Activated naive CD8-positive, alpha-beta T cell treated with anti-CD3 and anti-CD28 coated beads, Interleukin-2, amount 10 ng/mL, durations not matched to agents 7 days and 5 days (primary cell): ENCODE measurements around the gene WDFY4. TPM values are rescaled to one million over a fixed set of nuclear protein-coding genes. Genes with fewer than 3 reads are reported as not detected.

Experiments
- ATAC-seq: fragments of 150-1000 bp; cut with Tn5 transposase; one replicate; pipeline ENCODE4 v1.10.0; 2021; ENCODE audit warnings: low read depth, moderate library complexity
- POLR2A ChIA-PET: fragments of 350-600 bp; sonication (Branson Sonifier 250); formaldehyde crosslinking; loops from one replicate; lab custom pipeline; 2021; ENCODE audit warnings: antibody characterized with exemption; lab: Charles Lee
- DNase-seq: peaks from one replicate; pipeline ENCODE4 v3.0.0; 2021
- H3K27ac Mint-ChIP-seq: one replicate; pipeline ENCODE4 v1.8.0; 2022; ENCODE audit warnings: mild to moderate bottlenecking, mixed read lengths
- H3K27me3 Mint-ChIP-seq: one replicate; pipeline ENCODE4 v1.8.0; 2022; ENCODE audit warnings: mild to moderate bottlenecking, moderate library complexity, mixed read lengths
- H3K36me3 Mint-ChIP-seq: one replicate; pipeline ENCODE4 v1.8.0; 2021; ENCODE audit warnings: mild to moderate bottlenecking, mixed read lengths
- H3K4me1 Mint-ChIP-seq: one replicate; pipeline ENCODE4 v1.8.0; 2021; ENCODE audit warnings: mixed read lengths
- H3K4me3 Mint-ChIP-seq: one replicate; pipeline ENCODE4 v1.8.0; 2022; ENCODE audit warnings: mild to moderate bottlenecking, moderate library complexity, mixed read lengths
- H3K9me3 Mint-ChIP-seq: one replicate; pipeline ENCODE4 v1.8.0; 2021; ENCODE audit warnings: mixed read lengths
- total RNA-seq, 2 experiments: library from RNA; stranded (reverse); gene quantifications; one replicate each; pipeline ENCODE4 v1.2.3, GENCODE V29; 2021

The WDFY4 gene
- total RNA-seq, 2 experiments from 2014 or later: 1.5 to 2.4 TPM

- no peaks in the 10 kb centered on the region for H3K36me3 Mint-ChIP-seq
- H3K4me1 Mint-ChIP-seq: peaks cover 6% of the 10 kb centered on the region
- H3K9me3 Mint-ChIP-seq: no peaks in the 10 kb centered on the region
- POLR2A ChIA-PET: no interaction called here
- no peak for DNase-seq
- no peaks in the 10 kb centered on the region for H3K27me3 Mint-ChIP-seq
- H3K4me3 Mint-ChIP-seq: no peak overlapping the region
- no peak for ATAC-seq
- no peak overlapping the region for H3K27ac Mint-ChIP-seq
Measured at GRCh38 chr10:48974510-48975156, 290.0 kb downstream of the WDFY4 start.

- DNase-seq: no peak
- Mint-ChIP-seq H3K36me3 (no peaks in the 10 kb centered on the region), H3K4me3 (no peak overlapping the region), H3K27me3 (no peaks in the 10 kb centered on the region), H3K27ac (no peak overlapping the region), H3K4me1 (no peaks in the 10 kb centered on the region), H3K9me3 (no peaks in the 10 kb centered on the region)
- ATAC-seq: no peak
- POLR2A ChIA-PET: no interaction called here
Measured at GRCh38 chr10:48976196-48976595, 291.5 kb downstream of the WDFY4 start.

- no peak overlapping the region for H3K27ac Mint-ChIP-seq
- POLR2A ChIA-PET: no interaction called here
- H3K9me3 Mint-ChIP-seq: no peaks in the 10 kb centered on the region
- no peak overlapping the region for H3K4me3 Mint-ChIP-seq
- ATAC-seq (no peak), DNase-seq (no peak)
- no peaks in the 10 kb centered on the region for H3K4me1 Mint-ChIP-seq
- no peaks in the 10 kb centered on the region for H3K36me3 Mint-ChIP-seq
- no peaks in the 10 kb centered on the region for H3K27me3 Mint-ChIP-seq
Measured at GRCh38 chr10:48978318-48978717, 293.6 kb downstream of the WDFY4 start.

DNA sequence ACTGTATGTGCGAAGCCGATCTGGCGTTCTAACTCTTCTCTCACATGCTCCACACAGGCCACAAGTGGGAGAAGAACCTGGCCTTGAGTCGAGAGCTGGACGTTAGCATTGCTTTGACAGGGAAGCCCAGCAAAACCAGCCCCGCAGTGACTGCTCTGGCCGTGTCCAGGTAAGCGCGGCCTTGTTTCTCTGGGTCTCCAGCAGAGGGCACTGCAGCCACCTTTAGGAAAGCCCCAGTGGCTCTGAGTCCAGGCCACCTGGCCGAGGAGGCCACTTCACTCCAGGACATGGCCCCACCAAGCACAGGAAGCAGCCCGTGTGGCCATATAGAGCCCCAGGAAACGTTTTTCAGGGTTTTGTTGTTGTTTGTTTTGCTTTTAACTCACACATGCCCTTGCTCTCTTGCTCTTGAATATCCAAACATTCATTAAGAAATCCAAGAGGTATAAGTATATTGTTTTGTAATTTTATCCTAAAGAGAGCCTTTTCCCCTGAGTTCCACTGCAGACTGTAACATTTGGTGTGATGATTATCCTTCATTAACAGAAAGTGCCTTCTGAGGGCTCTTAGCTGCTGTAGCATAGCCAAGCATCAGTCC, 296.7 kb downstream of the WDFY4 start:
- Mint-ChIP-seq H3K27ac (no peak overlapping the region), H3K27me3 (no peaks in the 10 kb centered on the region), H3K4me3 (no peak overlapping the region), H3K9me3 (no peaks in the 10 kb centered on the region), H3K36me3 (no peaks in the 10 kb centered on the region), H3K4me1 (no peaks in the 10 kb centered on the region)
- ATAC-seq (peak; percentile 73), DNase-seq (peak; percentile 50)
- POLR2A ChIA-PET: no interaction called here

DNA sequence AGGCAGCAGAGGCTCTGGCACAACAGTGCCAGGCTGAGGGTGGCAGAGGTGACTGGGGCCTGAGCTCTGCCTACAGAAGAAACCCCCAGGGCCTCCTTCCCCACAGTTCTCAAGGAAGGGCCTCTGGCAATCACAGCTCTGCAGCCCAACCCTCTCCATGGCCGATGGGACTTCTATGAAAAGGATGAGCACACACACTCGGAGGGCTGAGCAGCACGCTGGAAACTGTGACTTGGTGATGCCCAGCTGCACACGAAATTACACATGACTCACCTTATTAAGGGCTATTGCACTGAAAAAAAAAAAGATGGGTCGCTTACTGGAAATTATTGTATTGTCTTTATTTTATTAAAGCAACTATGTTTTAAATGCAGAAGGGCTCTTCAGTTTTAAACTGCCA, 297.9 kb downstream of the WDFY4 start:
- POLR2A ChIA-PET: no interaction called here

DNA sequence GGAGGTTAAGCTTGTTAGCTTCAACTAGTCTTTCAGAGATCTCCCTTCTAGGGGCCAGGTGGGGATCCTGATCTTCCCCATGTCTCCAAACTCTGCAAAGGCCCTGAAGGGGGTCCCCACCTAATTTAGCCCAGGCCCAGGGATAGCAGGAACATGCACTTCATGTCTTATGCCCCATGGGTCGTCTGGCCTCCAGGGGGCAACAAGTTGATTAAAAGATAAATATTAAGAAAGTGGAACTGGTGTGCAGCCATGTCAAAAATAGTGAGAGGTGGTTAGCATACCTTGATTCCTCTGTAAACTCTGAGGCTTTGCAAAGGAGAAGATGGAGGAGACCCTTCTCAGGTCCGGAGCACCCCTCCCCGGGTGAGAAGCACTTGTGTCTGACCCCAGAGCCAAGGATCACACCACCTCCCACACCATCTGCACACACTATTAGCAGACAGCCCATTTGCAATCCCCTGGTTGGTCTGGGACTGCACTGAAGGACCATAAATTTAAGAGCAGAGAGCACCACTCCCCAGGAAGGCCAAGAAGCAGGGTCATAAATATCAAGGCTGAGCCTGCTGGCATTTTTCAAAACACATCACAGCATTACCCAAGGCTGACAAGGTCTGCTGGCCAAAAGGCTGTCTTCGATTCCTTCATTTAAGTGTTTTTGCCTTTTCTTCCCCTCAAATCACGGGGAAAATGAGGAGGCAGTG, 299.1 kb downstream of the WDFY4 start:
- Mint-ChIP-seq H3K4me3 (no peak overlapping the region), H3K9me3 (no peaks in the 10 kb centered on the region), H3K27ac (no peak overlapping the region), H3K4me1 (no peaks in the 10 kb centered on the region), H3K36me3 (no peaks in the 10 kb centered on the region), H3K27me3 (no peaks in the 10 kb centered on the region)
- ATAC-seq: no peak
- DNase-seq: no peak
- POLR2A ChIA-PET: no interaction called here

More for the DNA sequence above, 297.9 kb downstream of the WDFY4 start:
- no peaks in the 10 kb centered on the region for H3K9me3 Mint-ChIP-seq
- H3K27me3 Mint-ChIP-seq: no peaks in the 10 kb centered on the region
- H3K36me3 Mint-ChIP-seq: no peaks in the 10 kb centered on the region
- H3K27ac Mint-ChIP-seq: no peak overlapping the region
- DNase-seq (no peak), ATAC-seq (no peak)
- H3K4me1 Mint-ChIP-seq: no peaks in the 10 kb centered on the region
- H3K4me3 Mint-ChIP-seq: no peak overlapping the region

DNA sequence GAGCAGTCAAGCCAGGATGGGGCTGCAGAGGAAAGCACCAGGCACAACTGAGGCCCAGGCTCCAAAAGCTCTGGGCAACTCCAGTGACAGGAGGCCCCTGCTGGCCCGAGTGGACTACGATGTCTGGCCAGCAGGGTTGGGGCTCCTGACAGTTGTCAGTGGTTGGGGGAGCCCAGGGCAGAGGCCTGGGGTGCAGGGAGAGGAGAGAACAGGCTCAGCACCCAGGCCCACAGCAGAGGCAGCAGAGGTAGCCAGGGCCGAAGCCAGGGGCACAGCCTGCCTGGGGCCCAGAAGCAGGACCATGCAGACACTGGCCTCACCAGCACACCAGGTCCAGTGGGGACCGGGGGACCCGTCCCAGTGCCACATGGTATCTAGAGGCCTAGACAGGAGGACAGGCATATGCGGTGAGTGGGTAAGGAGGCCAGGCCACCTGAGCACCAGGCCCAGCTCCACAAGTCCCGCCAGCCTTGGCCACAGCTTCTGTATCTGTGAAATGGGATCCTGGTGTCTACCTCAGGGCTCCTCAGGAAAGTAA, 301.0 kb downstream of the WDFY4 start:
- H3K36me3 Mint-ChIP-seq: no peaks in the 10 kb centered on the region
- ATAC-seq (no peak), DNase-seq (no peak)
- no peak overlapping the region for H3K27ac Mint-ChIP-seq
- H3K27me3 Mint-ChIP-seq: peaks cover 2% of the 10 kb centered on the region
- POLR2A ChIA-PET: no interaction called here
- no peak overlapping the region for H3K4me3 Mint-ChIP-seq
- no peaks in the 10 kb centered on the region for H3K9me3 Mint-ChIP-seq
- no peaks in the 10 kb centered on the region for H3K4me1 Mint-ChIP-seq

GRCh38 chr10:48990226-48990625, 305.6 kb downstream of the WDFY4 start:
- no peak for ATAC-seq
- no peaks in the 10 kb centered on the region for H3K4me1 Mint-ChIP-seq
- no peak overlapping the region for H3K4me3 Mint-ChIP-seq
- peaks cover 8% of the 10 kb centered on the region for H3K27me3 Mint-ChIP-seq
- H3K27ac Mint-ChIP-seq: no peak overlapping the region
- no peaks in the 10 kb centered on the region for H3K9me3 Mint-ChIP-seq
- no peak for DNase-seq
- H3K36me3 Mint-ChIP-seq: no peaks in the 10 kb centered on the region
- POLR2A ChIA-PET: no interaction called here

DNA sequence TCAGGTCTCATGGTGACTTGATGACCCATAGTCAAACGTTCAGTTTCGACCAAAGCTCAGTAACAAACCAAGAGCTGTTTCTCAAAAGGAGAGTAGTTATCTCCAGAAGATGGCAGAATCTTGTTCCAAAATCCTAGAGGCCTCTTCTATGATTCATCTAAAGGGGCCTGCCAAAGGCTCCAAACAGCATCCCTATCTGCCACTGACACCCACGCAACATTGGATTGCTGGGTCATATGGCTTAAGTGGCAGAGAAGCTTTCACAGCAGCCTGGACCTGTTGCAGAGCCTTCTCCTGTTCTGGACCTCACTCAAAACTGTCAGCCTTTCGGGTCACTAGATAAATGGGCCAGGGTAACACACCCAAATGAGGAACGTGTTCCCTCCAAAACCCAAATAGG, 309.0 kb downstream of the WDFY4 start:
- Mint-ChIP-seq H3K9me3 (no peaks in the 10 kb centered on the region), H3K27ac (no peak overlapping the region), H3K27me3 (peaks cover 14% of the 10 kb centered on the region), H3K4me1 (no peaks in the 10 kb centered on the region), H3K36me3 (no peaks in the 10 kb centered on the region), H3K4me3 (no peak overlapping the region)
- DNase-seq: no peak
- no peak for ATAC-seq
- POLR2A ChIA-PET: no interaction called here

- H3K27ac Mint-ChIP-seq: no peak overlapping the region
- no peaks in the 10 kb centered on the region for H3K36me3 Mint-ChIP-seq
- DNase-seq (no peak), ATAC-seq (no peak)
- no peaks in the 10 kb centered on the region for H3K9me3 Mint-ChIP-seq
- H3K4me3 Mint-ChIP-seq: no peak overlapping the region
- POLR2A ChIA-PET: no interaction called here
- H3K4me1 Mint-ChIP-seq: no peaks in the 10 kb centered on the region
- peaks cover 12% of the 10 kb centered on the region for H3K27me3 Mint-ChIP-seq
Measured at GRCh38 chr10:48996329-48996728, 311.7 kb downstream of the WDFY4 start.

- H3K27me3 Mint-ChIP-seq: peaks cover 10% of the 10 kb centered on the region
- no peak overlapping the region for H3K4me3 Mint-ChIP-seq
- no peak overlapping the region for H3K27ac Mint-ChIP-seq
- DNase-seq (no peak), ATAC-seq (no peak)
- no peaks in the 10 kb centered on the region for H3K4me1 Mint-ChIP-seq
- POLR2A ChIA-PET: interaction anchor here (0.6 kb wide), 1 partner anchor 51 kb away, joined by 3 read pairs; no protein-coding TSS in a partner anchor
- H3K9me3 Mint-ChIP-seq: no peaks in the 10 kb centered on the region
- H3K36me3 Mint-ChIP-seq: no peaks in the 10 kb centered on the region
Measured at GRCh38 chr10:48999346-48999745, 314.7 kb downstream of the WDFY4 start.

DNA sequence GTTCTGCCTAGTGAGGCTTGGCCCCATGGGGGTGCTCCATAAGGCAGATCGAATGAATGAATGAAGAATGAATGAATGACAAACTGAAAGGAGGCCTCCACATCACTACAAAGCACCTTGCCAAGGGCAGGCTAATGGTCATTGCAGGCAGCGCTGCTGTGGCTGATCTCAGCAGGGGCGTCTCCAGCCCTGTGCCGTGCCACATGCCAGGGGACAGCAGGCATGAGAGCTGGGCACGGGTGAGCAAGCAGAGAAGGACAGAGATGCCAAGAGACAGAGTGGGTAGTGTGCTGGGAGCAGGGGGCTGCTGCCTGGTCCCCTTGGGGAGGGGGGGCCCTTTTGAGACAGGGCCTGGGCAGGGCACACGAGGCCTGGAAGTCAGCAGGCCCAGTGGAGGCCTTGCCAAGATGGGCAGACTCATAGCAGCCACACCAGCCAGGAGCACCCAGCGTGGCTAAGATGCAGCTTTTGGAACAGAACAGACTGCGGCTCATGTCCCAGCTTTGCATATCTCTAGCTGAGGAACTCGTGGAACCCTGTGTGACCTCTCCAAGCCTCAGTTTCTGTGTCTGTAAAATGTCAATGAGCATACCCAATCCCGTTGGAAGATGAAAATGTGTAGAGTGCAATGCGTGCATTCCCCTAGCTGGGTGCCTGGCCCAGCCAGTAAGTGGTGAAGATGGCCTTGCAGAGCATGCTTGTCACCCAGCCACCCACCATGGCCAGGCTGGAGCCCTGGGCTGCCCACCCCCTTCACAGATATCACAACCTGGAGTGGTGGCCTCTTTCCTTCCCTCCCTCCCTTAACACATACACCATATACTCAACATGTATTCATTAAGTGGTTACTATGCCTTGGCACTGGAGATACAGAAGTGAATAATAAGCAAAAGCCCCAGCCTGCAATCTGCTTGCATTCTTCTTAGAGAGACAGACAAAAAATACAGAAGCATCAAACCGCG, 316.0 kb downstream of the WDFY4 start:
- H3K36me3 Mint-ChIP-seq: no peaks in the 10 kb centered on the region
- H3K27me3 Mint-ChIP-seq: peaks cover under 1% of the 10 kb centered on the region
- POLR2A ChIA-PET: no interaction called here
- no peaks in the 10 kb centered on the region for H3K9me3 Mint-ChIP-seq
- no peak overlapping the region for H3K4me3 Mint-ChIP-seq
- no peak for DNase-seq
- no peak overlapping the region for H3K27ac Mint-ChIP-seq
- ATAC-seq: no peak
- no peaks in the 10 kb centered on the region for H3K4me1 Mint-ChIP-seq

DNA sequence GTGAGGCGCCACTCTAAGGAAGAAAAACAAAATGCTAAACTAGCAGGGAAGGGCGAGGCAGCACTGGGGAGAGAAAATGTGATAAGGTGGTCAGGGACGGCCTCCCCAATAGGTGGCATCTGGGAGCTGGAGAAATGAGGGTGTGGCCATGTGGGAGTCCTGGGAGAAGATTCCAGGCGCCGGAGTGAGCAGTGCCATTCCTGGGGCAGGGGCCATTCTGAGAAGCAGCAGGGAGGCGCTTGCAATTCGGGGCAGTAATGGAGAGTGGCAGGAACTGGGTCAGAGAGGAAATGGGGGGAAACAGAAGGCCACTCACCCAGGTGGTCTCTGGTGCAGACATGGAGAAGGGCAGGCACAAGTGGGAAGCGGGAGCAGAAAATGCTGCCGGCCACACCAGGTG, 316.7 kb downstream of the WDFY4 start:
- Mint-ChIP-seq H3K4me3 (no peak overlapping the region), H3K9me3 (no peaks in the 10 kb centered on the region), H3K36me3 (no peaks in the 10 kb centered on the region), H3K27me3 (no peaks in the 10 kb centered on the region), H3K27ac (no peak overlapping the region), H3K4me1 (no peaks in the 10 kb centered on the region)
- POLR2A ChIA-PET: no interaction called here
- no peak for ATAC-seq
- no peak for DNase-seq
